Measurements from ENCODE around the gene PLEKHG2. TPM values are rescaled to one million over a fixed set of nuclear protein-coding genes. Genes with fewer than 3 reads are reported as not detected.

The PLEKHG2 gene
- total and polyA plus RNA-seq, 9 of the 15 experiments (the other 6 are each of a cell fraction or from before 2014, with no cell fraction given): 0.98 to 45.7 (median 9.8) TPM

GRCh38 chr19:39406656-39407409, 5.6 kb upstream of the PLEKHG2 start, which contains the start of gene ZFP36 (continued):
- TF ChIP-seq ELF1 (tag; IDR thresholded peaks at IDR 0.05) (peak; percentile 74; the same call in 1 of the 2 replicates), ZNF444 (CRISPR knock-in tag; IDR thresholded peaks at IDR 0.05) (no peak), CCNT2 (IDR thresholded peaks at IDR 0.05; ENCODE audit: borderline replicate concordance, extremely low read depth, insufficient read length, low read depth, low read length) (peak; percentile 66), ZNF408 (CRISPR knock-in tag; IDR thresholded peaks at IDR 0.05; ENCODE audit: low read depth) (no peak), PCBP1 (IDR thresholded peaks at IDR 0.05; ENCODE audit: low read depth, low read length, poor library complexity, severe bottlenecking) (peak; percentile 64), ZBTB12 (CRISPR knock-in tag; IDR thresholded peaks at IDR 0.05) (no peak), RBM17 (IDR thresholded peaks at IDR 0.05; ENCODE audit: borderline replicate concordance, low read depth, low read length) (no peak), NR2F6 (CRISPR knock-in tag; IDR thresholded peaks at IDR 0.05) (no peak), ZNF609 (CRISPR knock-in tag; IDR thresholded peaks at IDR 0.05; ENCODE audit: borderline replicate concordance) (no peak), MTA2 (IDR thresholded peaks at IDR 0.05; ENCODE audit: low read depth) (no peak), IRF9 (tag; IDR thresholded peaks at IDR 0.05) (no peak), ZNF518B (CRISPR knock-in tag; IDR thresholded peaks at IDR 0.05) (no peak), SMARCE1 (IDR thresholded peaks at IDR 0.05) (no peak)
